Activated naive CD4-positive, alpha-beta T cell treated with anti-CD3 and anti-CD28 coated beads, Interleukin-2, amount 10 ng/mL, durations not matched to agents 7 days and 5 days (primary cell): Measurements from ENCODE around the gene KRTAP3-1.
"Not testable (repeated sequence)": the region's sequence is repeated elsewhere in the genome, so short reads cannot be mapped to it uniquely, and the experiment has no call there.

Experiments
- CTCF ChIA-PET: fragments of 350-600 bp; sonication (Branson Sonifier 250); formaldehyde crosslinking; loops from one replicate; lab custom pipeline; 2021; ENCODE audit warnings: antibody characterized with exemption; lab: Charles Lee
- DNase-seq: peaks from one replicate; pipeline ENCODE4 v3.0.0-alpha.2; 2020
- H3K27ac Mint-ChIP-seq: one replicate; pipeline ENCODE4 v1.8.0; 2021; ENCODE audit warnings: mild to moderate bottlenecking, moderate library complexity, mixed read lengths
- H3K27me3 Mint-ChIP-seq: one replicate; pipeline ENCODE4 v1.8.0; 2021; ENCODE audit warnings: mild to moderate bottlenecking, mixed read lengths
- H3K36me3 Mint-ChIP-seq: one replicate; pipeline ENCODE4 v1.8.0; 2021; ENCODE audit warnings: mixed read lengths
- H3K4me1 Mint-ChIP-seq: one replicate; pipeline ENCODE4 v1.8.0; 2021; ENCODE audit warnings: mixed read lengths
- H3K4me3 Mint-ChIP-seq: one replicate; pipeline ENCODE4 v1.8.0; 2021; ENCODE audit warnings: mild to moderate bottlenecking, moderate library complexity, mixed read lengths
- H3K9me3 Mint-ChIP-seq: one replicate; pipeline ENCODE4 v1.8.0; 2021; ENCODE audit warnings: mixed read lengths

Gene KRTAP3-1

GRCh38 chr17:41003926-41004325, 5.0 kb downstream of the KRTAP3-1 start:
- H3K27me3 Mint-ChIP-seq: peaks cover 10% of the 10 kb centered on the region
- no peak overlapping the region for H3K4me3 Mint-ChIP-seq
- no peak overlapping the region for H3K27ac Mint-ChIP-seq

GRCh38 chr17:41002814-41003213, 6.1 kb downstream of the KRTAP3-1 start:
- DNase-seq: no peak
- Mint-ChIP-seq H3K27me3 (peaks cover 11% of the 10 kb centered on the region), H3K4me3 (no peak overlapping the region), H3K27ac (no peak overlapping the region), H3K36me3 (no peaks in the 10 kb centered on the region), H3K9me3 (no peaks in the 10 kb centered on the region), H3K4me1 (no peaks in the 10 kb centered on the region)
- CTCF ChIA-PET: no interaction called here

More at GRCh38 chr17:41003926-41004325, 5.0 kb downstream of the KRTAP3-1 start:
- Mint-ChIP-seq H3K4me1 (no peaks in the 10 kb centered on the region), H3K9me3 (no peaks in the 10 kb centered on the region), H3K36me3 (no peaks in the 10 kb centered on the region)
- CTCF ChIA-PET: no interaction called here
- DNase-seq: no peak

GRCh38 chr17:41001795-41002194, 7.1 kb downstream of the KRTAP3-1 start:
- CTCF ChIA-PET: no interaction called here

GRCh38 chr17:40999563-40999962, 9.4 kb downstream of the KRTAP3-1 start, which contains the start of gene KRTAP3-2:
KRTAP3-2 (minus strand) TSS chr17:40999906; CDS start chr17:40999853, 53 bp downstream.
- H3K9me3 Mint-ChIP-seq, CTCF ChIA-PET, H3K27ac Mint-ChIP-seq, H3K4me3 Mint-ChIP-seq, H3K4me1 Mint-ChIP-seq, DNase-seq, H3K36me3 Mint-ChIP-seq: not testable (repeated sequence)
- H3K27me3 Mint-ChIP-seq: peaks cover 17% of the 10 kb centered on the region

More at GRCh38 chr17:41001795-41002194, 7.1 kb downstream of the KRTAP3-1 start:
- no peaks in the 10 kb centered on the region for H3K36me3 Mint-ChIP-seq
- no peaks in the 10 kb centered on the region for H3K4me1 Mint-ChIP-seq
- H3K27ac Mint-ChIP-seq: no peak overlapping the region
- H3K27me3 Mint-ChIP-seq: peaks cover 17% of the 10 kb centered on the region
- H3K9me3 Mint-ChIP-seq: no peaks in the 10 kb centered on the region
- DNase-seq: no peak
- no peak overlapping the region for H3K4me3 Mint-ChIP-seq

- no peaks in the 10 kb centered on the region for H3K36me3 Mint-ChIP-seq
- no peak for DNase-seq
- peaks cover 21% of the 10 kb centered on the region for H3K27me3 Mint-ChIP-seq
- no peak overlapping the region for H3K4me3 Mint-ChIP-seq
- CTCF ChIA-PET: no interaction called here
- H3K27ac Mint-ChIP-seq: no peak overlapping the region
- no peaks in the 10 kb centered on the region for H3K9me3 Mint-ChIP-seq
- H3K4me1 Mint-ChIP-seq: no peaks in the 10 kb centered on the region
Measured at GRCh38 chr17:40997361-40997760, 11.6 kb downstream of the KRTAP3-1 start.

- no peaks in the 10 kb centered on the region for H3K36me3 Mint-ChIP-seq
- peaks cover 26% of the 10 kb centered on the region for H3K27me3 Mint-ChIP-seq
- DNase-seq: no peak
- no peak overlapping the region for H3K27ac Mint-ChIP-seq
- no peak overlapping the region for H3K4me3 Mint-ChIP-seq
- H3K9me3 Mint-ChIP-seq: no peaks in the 10 kb centered on the region
- H3K4me1 Mint-ChIP-seq: no peaks in the 10 kb centered on the region
- CTCF ChIA-PET: no interaction called here
Measured at GRCh38 chr17:40996829-40997228, 12.1 kb downstream of the KRTAP3-1 start.

GRCh38 chr17:40995116-40995515, 13.8 kb downstream of the KRTAP3-1 start:
- Mint-ChIP-seq H3K27ac (no peak overlapping the region), H3K27me3 (peaks cover 26% of the 10 kb centered on the region), H3K4me3 (no peak overlapping the region), H3K4me1 (no peaks in the 10 kb centered on the region), H3K36me3 (no peaks in the 10 kb centered on the region), H3K9me3 (no peaks in the 10 kb centered on the region)
- no peak for DNase-seq
- CTCF ChIA-PET: interaction anchor here (0.6 kb wide), 1 partner anchor 379 kb away, joined by 3 read pairs; no protein-coding TSS in a partner anchor

GRCh38 chr17:40993839-40994238, 15.1 kb downstream of the KRTAP3-1 start, which contains the start of gene KRTAP3-3:
KRTAP3-3 (minus strand) TSS chr17:40994164; CDS start chr17:40994097, 67 bp downstream.
- H3K36me3 Mint-ChIP-seq: no peaks in the 10 kb centered on the region
- H3K9me3 Mint-ChIP-seq: no peaks in the 10 kb centered on the region
- H3K4me3 Mint-ChIP-seq: no peak within 1 kb of the TSS
- CTCF ChIA-PET: no interaction called here
- H3K27ac Mint-ChIP-seq: no peak within 1 kb of the TSS
- H3K27me3 Mint-ChIP-seq: peaks cover 20% of the 10 kb centered on the region
- no peak for DNase-seq
- no peaks in the 10 kb centered on the region for H3K4me1 Mint-ChIP-seq

- CTCF ChIA-PET: no interaction called here
- no peak overlapping the region for H3K27ac Mint-ChIP-seq
- DNase-seq: no peak
- no peak overlapping the region for H3K4me3 Mint-ChIP-seq
- H3K4me1 Mint-ChIP-seq: no peaks in the 10 kb centered on the region
- H3K36me3 Mint-ChIP-seq: no peaks in the 10 kb centered on the region
- peaks cover 21% of the 10 kb centered on the region for H3K27me3 Mint-ChIP-seq
- H3K9me3 Mint-ChIP-seq: no peaks in the 10 kb centered on the region
Measured at GRCh38 chr17:40993084-40993483, 15.8 kb downstream of the KRTAP3-1 start.

- H3K27me3 Mint-ChIP-seq: peaks cover 22% of the 10 kb centered on the region
- H3K4me1 Mint-ChIP-seq: no peaks in the 10 kb centered on the region
- H3K36me3 Mint-ChIP-seq: no peaks in the 10 kb centered on the region
Measured at GRCh38 chr17:40992666-40993065, 16.3 kb downstream of the KRTAP3-1 start.

GRCh38 chr17:40986920-40987319, 22.0 kb downstream of the KRTAP3-1 start:
- no peak for DNase-seq
- Mint-ChIP-seq H3K27ac (no peak overlapping the region), H3K27me3 (peaks cover 19% of the 10 kb centered on the region), H3K4me1 (no peaks in the 10 kb centered on the region), H3K36me3 (no peaks in the 10 kb centered on the region), H3K4me3 (no peak overlapping the region), H3K9me3 (no peaks in the 10 kb centered on the region)
- CTCF ChIA-PET: no interaction called here

More at GRCh38 chr17:40992666-40993065, 16.3 kb downstream of the KRTAP3-1 start:
- DNase-seq: no peak
- CTCF ChIA-PET: no interaction called here
- Mint-ChIP-seq H3K27ac (no peak overlapping the region), H3K4me3 (no peak overlapping the region), H3K9me3 (no peaks in the 10 kb centered on the region)

GRCh38 chr17:40984226-40984625, 24.7 kb downstream of the KRTAP3-1 start, which contains the start of gene KRT40:
KRT40 (minus strand) TSS chr17:40984326; CDS start chr17:40984273, 53 bp downstream.
- Mint-ChIP-seq H3K4me1 (no peaks in the 10 kb centered on the region), H3K36me3 (no peaks in the 10 kb centered on the region), H3K4me3 (no peak within 1 kb of the TSS), H3K9me3 (no peaks in the 10 kb centered on the region), H3K27me3 (peaks cover 19% of the 10 kb centered on the region), H3K27ac (no peak within 1 kb of the TSS)
- CTCF ChIA-PET: interaction anchor here (0.5 kb wide), 1 partner anchor 17 kb away, joined by 4 read pairs; no protein-coding TSS in a partner anchor
- no peak for DNase-seq

GRCh38 chr17:40981115-40981514, 27.8 kb downstream of the KRTAP3-1 start:
- Mint-ChIP-seq H3K36me3 (no peaks in the 10 kb centered on the region), H3K27ac (no peak overlapping the region), H3K4me3 (no peak overlapping the region), H3K9me3 (no peaks in the 10 kb centered on the region), H3K4me1 (no peaks in the 10 kb centered on the region), H3K27me3 (peaks cover 12% of the 10 kb centered on the region)
- CTCF ChIA-PET: no interaction called here
- DNase-seq: no peak

- CTCF ChIA-PET: no interaction called here
- Mint-ChIP-seq H3K9me3 (no peaks in the 10 kb centered on the region), H3K36me3 (no peaks in the 10 kb centered on the region), H3K4me3 (no peak overlapping the region), H3K27me3 (peaks cover 14% of the 10 kb centered on the region), H3K27ac (no peak overlapping the region), H3K4me1 (no peaks in the 10 kb centered on the region)
- no peak for DNase-seq
Measured at GRCh38 chr17:40980596-40980995, 28.3 kb downstream of the KRTAP3-1 start.

- no peaks in the 10 kb centered on the region for H3K4me1 Mint-ChIP-seq
- H3K36me3 Mint-ChIP-seq: no peaks in the 10 kb centered on the region
- H3K27ac Mint-ChIP-seq: no peak overlapping the region
- peaks cover 14% of the 10 kb centered on the region for H3K27me3 Mint-ChIP-seq
- CTCF ChIA-PET: no interaction called here
- DNase-seq: no peak
- H3K9me3 Mint-ChIP-seq: no peaks in the 10 kb centered on the region
- H3K4me3 Mint-ChIP-seq: no peak overlapping the region
Measured at GRCh38 chr17:40980117-40980516, 28.8 kb downstream of the KRTAP3-1 start.
